IMR-90 (cell line): Measurements from ENCODE around the gene PRR23E. TPM values are rescaled to one million over a fixed set of nuclear protein-coding genes. Genes with fewer than 3 reads are reported as not detected.

Experiments
- ATAC-seq: fragments of 200-7000 bp; cut with Tn5 transposase; 2 replicates; pipeline ENCODE4 v1.9.1; 2020; ENCODE audit warnings: low read depth, mild to moderate bottlenecking, moderate library complexity
- BruUV-seq: library from RNA; stranded (reverse); fragments of 400-500 nt; replicated peaks from 2 replicates; lab custom pipeline; 2021; lab: Mats Ljungman, UMichigan
- CTCF ChIA-PET: fragments of 300-600 bp; formaldehyde crosslinking; extraction: SDS; loops from one replicate; lab custom pipeline; 2021; ENCODE audit warnings: antibody characterized with exemption; lab: Yijun Ruan, JAX
- POLR2A ChIA-PET: fragments of 300-600 bp; sonication (Branson Sonifier 250); formaldehyde crosslinking; loops from one replicate; lab custom pipeline; 2022; ENCODE audit warnings: antibody characterized with exemption; ENCODE audit not compliant: unreplicated experiment; lab: Charles Lee
- DNase-seq: peaks from one replicate; pipeline ENCODE4 v3.0.0; 2013
- H2AFZ ChIP-seq: replicated peaks from 2 replicates; pipeline ENCODE3; 2013; ENCODE audit warnings: low read length, mild to moderate bottlenecking; ENCODE audit not compliant: poor library complexity
- H2AK5ac ChIP-seq: 2 replicates; pipeline ENCODE4 v1.6.1; 2013; ENCODE audit warnings: low read depth, low read length, inconsistent platforms
- H2AK9ac ChIP-seq: replicated peaks from 2 replicates; pipeline ENCODE3; 2013; ENCODE audit warnings: mild to moderate bottlenecking, low read depth, low read length, moderate library complexity; ENCODE audit not compliant: poor library complexity
- H2BK120ac ChIP-seq: 2 replicates; pipeline ENCODE4 v1.6.1; 2013; ENCODE audit warnings: low read depth, low read length, inconsistent platforms
- H2BK15ac ChIP-seq: 3 replicates; pipeline ENCODE4 v1.6.1; 2013; ENCODE audit warnings: low read depth, low read length, inconsistent platforms
- H2BK20ac ChIP-seq: 2 replicates; pipeline ENCODE4 v1.6.1; 2013; ENCODE audit warnings: low read depth, mild to moderate bottlenecking, inconsistent platforms, low read length, moderate library complexity
- H2BK5ac ChIP-seq: 2 replicates; pipeline ENCODE4 v1.6.1; 2013; ENCODE audit warnings: mild to moderate bottlenecking, low read depth, low read length, inconsistent platforms; ENCODE audit not compliant: poor library complexity, severe bottlenecking
- H3K14ac ChIP-seq: replicated peaks from 2 replicates; pipeline ENCODE4 v1.6.1; 2013; ENCODE audit warnings: low read depth, low read length, inconsistent platforms
- H3K18ac ChIP-seq: 2 replicates; pipeline ENCODE4 v1.6.1; 2013; ENCODE audit warnings: low read depth, low read length, control low read depth
- H3K23ac ChIP-seq: 2 replicates; pipeline ENCODE4 v1.6.1; 2013; ENCODE audit warnings: low read depth, low read length, inconsistent platforms
- H3K27ac ChIP-seq: 2 replicates; pipeline ENCODE4 v1.5.1; 2013; ENCODE audit warnings: mild to moderate bottlenecking, control low read depth, low read length; ENCODE audit not compliant: insufficient read depth
- H3K27me3 ChIP-seq: 2 replicates; pipeline ENCODE4 v1.6.1; 2013; ENCODE audit warnings: low read length; ENCODE audit not compliant: control insufficient read depth, insufficient read depth
- H3K36me3 ChIP-seq: 2 replicates; pipeline ENCODE4 v1.6.1; 2013; ENCODE audit warnings: low read length, mixed read lengths; ENCODE audit not compliant: control insufficient read depth, insufficient read depth
- H3K4ac ChIP-seq: 2 replicates; pipeline ENCODE4 v1.6.1; 2013; ENCODE audit warnings: low read depth, low read length, inconsistent platforms
- H3K4me1 ChIP-seq: 2 replicates; pipeline ENCODE4 v1.6.1; 2013; ENCODE audit warnings: low read length, mixed read lengths; ENCODE audit not compliant: control insufficient read depth, insufficient read depth
- H3K4me2 ChIP-seq: 2 replicates; pipeline ENCODE4 v1.6.1; 2013; ENCODE audit warnings: low read depth, mild to moderate bottlenecking, control low read depth, low read length, moderate library complexity
- H3K4me3 ChIP-seq: 2 replicates; pipeline ENCODE4 v1.5.1; 2013; ENCODE audit warnings: low read depth, mild to moderate bottlenecking, control low read depth, low read length, moderate library complexity; ENCODE audit not compliant: insufficient read depth
- H3K56ac ChIP-seq: 2 replicates; pipeline ENCODE4 v1.6.1; 2013; ENCODE audit warnings: low read length, inconsistent platforms; ENCODE audit not compliant: insufficient read depth; ENCODE audit errors: extremely low read depth
- H3K79me1 ChIP-seq, 2 experiments: 2 replicates each; pipeline ENCODE4 v1.6.1; 2013; ENCODE audit warnings: low read length in 2 of 2, inconsistent platforms in 1 of 2, low read depth in 1 of 2
- H3K9ac ChIP-seq: 2 replicates; pipeline ENCODE4 v1.6.1; 2013; ENCODE audit warnings: low read depth, low read length, control low read depth
- H3K9me1 ChIP-seq: 2 replicates; pipeline ENCODE4 v1.6.1; 2013; ENCODE audit warnings: low read length, inconsistent platforms; ENCODE audit not compliant: insufficient read depth
- H3K9me3 ChIP-seq: 2 replicates; pipeline ENCODE4 v1.6.1; 2013; ENCODE audit warnings: low read length; ENCODE audit not compliant: control insufficient read depth, insufficient read depth
- H4K20me1 ChIP-seq: 2 replicates; pipeline ENCODE4 v1.6.1; 2013; ENCODE audit warnings: low read length, inconsistent platforms; ENCODE audit not compliant: insufficient read depth
- H4K5ac ChIP-seq: 2 replicates; pipeline ENCODE4 v1.6.1; 2013; ENCODE audit warnings: mild to moderate bottlenecking, low read depth, low read length, control low read depth
- H4K8ac ChIP-seq, 2 experiments: 2 replicates each; pipeline ENCODE4 v1.6.1; 2013; ENCODE audit warnings: low read depth in 2 of 2, low read length in 2 of 2, control low read depth in 1 of 2, inconsistent platforms in 1 of 2
- H4K91ac ChIP-seq: 2 replicates; pipeline ENCODE4 v1.6.1; 2013; ENCODE audit warnings: low read depth, low read length, inconsistent platforms; ENCODE audit not compliant: insufficient read depth
- CEBPB ChIP-seq: IDR thresholded peaks from 2 replicates; pipeline ENCODE4 v1.6.1; 2012; ENCODE audit warnings: low read depth, low read length, improper control_type of control experiment
- CTCF ChIP-seq: conservative IDR thresholded peaks from 2 replicates; pipeline ENCODE4 v1.5.1; 2012; ENCODE audit warnings: mild to moderate bottlenecking, low read depth, low read length, improper control_type of control experiment
- MAFK ChIP-seq: IDR thresholded peaks from 2 replicates; pipeline ENCODE4 v1.6.1; 2012; ENCODE audit warnings: low read depth, low read length, improper control_type of control experiment
- MAZ ChIP-seq: IDR thresholded peaks from 2 replicates; pipeline ENCODE4 v1.6.1; 2012; ENCODE audit warnings: low read depth, mild to moderate bottlenecking, low read length, improper control_type of control experiment, moderate library complexity, borderline replicate concordance
- MXI1 ChIP-seq: IDR thresholded peaks from 2 replicates; pipeline ENCODE4 v1.6.1; 2012; ENCODE audit warnings: low read depth, mild to moderate bottlenecking, low read length, moderate library complexity, borderline replicate concordance
- RAD21 ChIP-seq: IDR thresholded peaks from 2 replicates; pipeline ENCODE4 v1.6.1; 2012; ENCODE audit warnings: low read length, improper control_type of control experiment
- RCOR1 ChIP-seq: IDR thresholded peaks from 2 replicates; pipeline ENCODE4 v1.6.1; 2012; ENCODE audit warnings: mild to moderate bottlenecking, low read length, improper control_type of control experiment; ENCODE audit not compliant: insufficient replicate concordance
- RFX5 ChIP-seq: IDR thresholded peaks from 2 replicates; pipeline ENCODE4 v1.8.0; 2012; ENCODE audit warnings: low read depth, mild to moderate bottlenecking, low read length, moderate library complexity
- USF2 ChIP-seq: fragments of 150-350 bp; IDR thresholded peaks from 2 replicates; pipeline ENCODE4 v1.6.1; 2017; ENCODE audit warnings: mild to moderate bottlenecking, antibody characterized with exemption, low read length, low read depth
- WGBS, 2 experiments: methylation state at CpG; one replicate each; pipeline versions ENCODE4 v1.1.5 to v1.1.7; 2013; ENCODE audit warnings: missing lambda C conversion rate in 2 of 2; ENCODE audit not compliant: insufficient read length in 1 of 2; ENCODE audit errors: extremely low coverage in 2 of 2; 5-methylcytosine and 5-hydroxymethylcytosine counted together
- dilution Hi-C: fragments of 300-500 bp; cut with HindIII; formaldehyde crosslinking; loops from one replicate; pipeline ENCODE4 v1.14.3; 2018; ENCODE audit warnings: low sequenced_read_pairs; ENCODE audit not compliant: unreplicated experiment
- in situ Hi-C: fragments of 300-500 bp; cut with MboI; formaldehyde crosslinking; loops from 3 replicates; pipeline ENCODE4 v1.14.3; 2019; ENCODE audit warnings: low sequenced_read_pairs, inconsistent platforms, mixed read lengths
- intact Hi-C: fragments of 100-400 bp; cut with micrococcal nuclease; formaldehyde crosslinking; loops from 2 replicates; pipeline ENCODE4 v1.10.0; 2022
- polyA plus RNA-seq, 3 experiments: library from polyadenylated mRNA; depleted of rRNA; stranded (reverse); fragments of >200 nt; gene quantifications; 2 replicates each; pipeline ENCODE4 v1.2.3, GENCODE V29; 2012; ENCODE audit warnings: low replicate concordance in 1 of 3
- total RNA-seq: library from RNA; depleted of rRNA; stranded (reverse); fragments of >200 nt; gene quantifications from 2 replicates; pipeline ENCODE4 v1.2.3, GENCODE V29; 2012

PRR23E gene
- total and polyA plus RNA-seq, 2 of the 4 experiments (the other 2 are of a cell fraction): not detected

GRCh38 chr3:127184870-127185216 lies 8.1 kb upstream of the PRR23E start:
- no CpG with 5 or more reads among the region's 4 CpGs for WGBS, 2 experiments
- CTCF ChIA-PET: no interaction called here

More at GRCh38 chr3:127184870-127185216, 8.1 kb upstream of the PRR23E start:
- no peaks in the 10 kb centered on the region for H3K79me1 ChIP-seq
- H3K18ac ChIP-seq: no peak overlapping the region
- H3K27me3 ChIP-seq: peaks cover 2% of the 10 kb centered on the region
- no peaks in the 10 kb centered on the region for H3K4me1 ChIP-seq
- TF ChIP-seq RCOR1: no peak
- TF ChIP-seq RAD21: no peak
- no peak for TF ChIP-seq MAZ
- no peak for TF ChIP-seq USF2
- no peak for TF ChIP-seq MAFK
- no peak for TF ChIP-seq RFX5
- TF ChIP-seq CTCF: no peak
- TF ChIP-seq MXI1: no peak
- TF ChIP-seq CEBPB: no peak
- ATAC-seq (no peak), DNase-seq (no peak)
- no peak overlapping the region for H2AK5ac ChIP-seq
- no peak overlapping the region for H2BK120ac ChIP-seq
- no peaks in the 10 kb centered on the region for H4K20me1 ChIP-seq
- H3K36me3 ChIP-seq: no peaks in the 10 kb centered on the region
- H4K91ac ChIP-seq: no peak overlapping the region
- no peak overlapping the region for H2BK5ac ChIP-seq
- dilution Hi-C loops (no loop called here), in situ Hi-C loops (no loop called here), intact Hi-C loops (no loop called here)
- no peak overlapping the region for H4K5ac ChIP-seq
- H3K4me3 ChIP-seq: no peak overlapping the region
- no peak overlapping the region for H3K56ac ChIP-seq
- no peak overlapping the region for H2BK15ac ChIP-seq
- H3K9me3 ChIP-seq: no peaks in the 10 kb centered on the region
- H2BK20ac ChIP-seq: no peak overlapping the region
- H2AFZ ChIP-seq: no peak overlapping the region
- no peak overlapping the region for H3K4me2 ChIP-seq
- H3K27ac ChIP-seq: no peak overlapping the region
- POLR2A ChIA-PET: no interaction called here
- no peak overlapping the region for H3K4ac ChIP-seq
- H3K23ac ChIP-seq: no peak overlapping the region
- H3K9ac ChIP-seq: no peak overlapping the region
- no peak overlapping the region for H4K8ac ChIP-seq
- no peaks in the 10 kb centered on the region for H3K9me1 ChIP-seq
- BruUV-seq: no TSS peak
- no peak overlapping the region for H2AK9ac ChIP-seq
- H3K14ac ChIP-seq: no peak overlapping the region
